ENCODE data around the gene SBDS.

GRCh38 chr7:66946545-66946944, 48.8 kb downstream of the SBDS start:
- TF ChIP-seq, protein P1, sequence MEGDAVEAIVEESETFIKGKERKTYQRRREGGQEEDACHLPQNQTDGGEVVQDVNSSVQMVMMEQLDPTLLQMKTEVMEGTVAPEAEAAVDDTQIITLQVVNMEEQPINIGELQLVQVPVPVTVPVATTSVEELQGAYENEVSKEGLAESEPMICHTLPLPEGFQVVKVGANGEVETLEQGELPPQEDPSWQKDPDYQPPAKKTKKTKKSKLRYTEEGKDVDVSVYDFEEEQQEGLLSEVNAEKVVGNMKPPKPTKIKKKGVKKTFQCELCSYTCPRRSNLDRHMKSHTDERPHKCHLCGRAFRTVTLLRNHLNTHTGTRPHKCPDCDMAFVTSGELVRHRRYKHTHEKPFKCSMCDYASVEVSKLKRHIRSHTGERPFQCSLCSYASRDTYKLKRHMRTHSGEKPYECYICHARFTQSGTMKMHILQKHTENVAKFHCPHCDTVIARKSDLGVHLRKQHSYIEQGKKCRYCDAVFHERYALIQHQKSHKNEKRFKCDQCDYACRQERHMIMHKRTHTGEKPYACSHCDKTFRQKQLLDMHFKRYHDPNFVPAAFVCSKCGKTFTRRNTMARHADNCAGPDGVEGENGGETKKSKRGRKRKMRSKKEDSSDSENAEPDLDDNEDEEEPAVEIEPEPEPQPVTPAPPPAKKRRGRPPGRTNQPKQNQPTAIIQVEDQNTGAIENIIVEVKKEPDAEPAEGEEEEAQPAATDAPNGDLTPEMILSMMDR (IDR thresholded peaks at IDR 0.05; ENCODE audit: insufficient read depth, low read length, poor library complexity, severe bottlenecking), result no peak
- TF ChIP-seq EZH2phosphoT487 (conservative IDR thresholded peaks at IDR 0.05; ENCODE audit: low read length), result no peak
